ENCODE measurements around the gene TRNT1.

The TRNT1 gene

GRCh38 chr3:3178498-3179328, 52.0 kb downstream of the TRNT1 start:
- no peak for DNase-seq (ENCODE audit: low read depth)

DNA sequence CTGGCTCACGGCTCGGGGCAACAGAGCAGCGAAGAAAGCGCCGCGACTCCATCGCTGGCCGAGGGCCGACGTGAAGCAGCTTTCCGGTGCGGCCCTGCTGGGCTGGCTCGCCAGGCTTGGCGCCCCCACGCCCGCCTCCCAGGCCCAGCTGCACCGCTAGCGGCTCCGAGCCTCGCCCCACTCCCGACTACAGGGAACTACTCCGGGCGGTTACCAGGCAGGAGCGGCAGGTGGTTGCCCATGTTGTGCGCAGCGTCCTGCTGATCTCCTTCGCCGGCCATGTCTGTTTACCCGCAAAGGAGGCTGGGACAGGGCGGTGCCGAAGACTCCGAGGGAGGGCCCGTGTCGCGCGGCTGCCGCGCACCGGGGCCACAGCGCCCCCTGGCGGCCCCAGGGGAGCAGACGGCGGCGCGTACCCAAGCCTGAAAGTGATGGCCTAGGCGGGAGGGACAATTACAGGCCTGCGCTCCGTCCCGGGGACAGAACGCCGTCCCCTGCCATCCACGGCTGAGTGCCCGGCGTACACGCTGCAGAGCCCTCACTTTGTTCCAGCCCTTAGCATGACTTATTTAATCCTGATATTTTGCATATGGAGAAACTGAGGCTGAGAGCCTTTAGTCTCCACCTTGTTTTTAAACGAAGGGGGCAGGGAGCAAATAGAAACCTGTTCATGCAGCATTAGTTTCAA, 52.8 kb downstream of the TRNT1 start, which contains the start of gene CRBN:
TSS of gene CRBN (minus strand) at position 285 of the 688 bp plus-strand sequence. CDS start at position 281, 4 bp downstream.
- peak; percentile 29 for DNase-seq (ENCODE audit: low read depth)

DNA sequence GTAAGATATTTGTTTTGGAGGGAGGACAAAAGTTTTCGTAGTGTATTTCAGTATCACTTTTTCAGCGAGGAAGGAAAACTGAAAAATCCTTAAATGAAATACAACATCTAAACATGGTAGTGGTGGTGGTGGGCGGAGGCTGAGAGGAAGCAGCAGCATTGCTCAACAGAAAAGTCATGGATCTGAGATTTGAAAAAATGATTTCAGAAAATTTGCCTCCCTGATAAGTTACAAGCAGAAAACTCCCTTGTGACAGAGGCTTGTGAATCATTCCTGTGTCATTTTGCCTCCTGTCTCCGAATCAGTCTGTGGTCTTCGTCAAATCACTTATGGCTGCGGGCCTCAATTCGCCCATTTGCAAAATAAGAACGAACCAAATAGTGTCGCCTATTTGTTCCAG, 53.7 kb downstream of the TRNT1 start:
- DNase-seq (ENCODE audit: low read depth): no peak

DNA sequence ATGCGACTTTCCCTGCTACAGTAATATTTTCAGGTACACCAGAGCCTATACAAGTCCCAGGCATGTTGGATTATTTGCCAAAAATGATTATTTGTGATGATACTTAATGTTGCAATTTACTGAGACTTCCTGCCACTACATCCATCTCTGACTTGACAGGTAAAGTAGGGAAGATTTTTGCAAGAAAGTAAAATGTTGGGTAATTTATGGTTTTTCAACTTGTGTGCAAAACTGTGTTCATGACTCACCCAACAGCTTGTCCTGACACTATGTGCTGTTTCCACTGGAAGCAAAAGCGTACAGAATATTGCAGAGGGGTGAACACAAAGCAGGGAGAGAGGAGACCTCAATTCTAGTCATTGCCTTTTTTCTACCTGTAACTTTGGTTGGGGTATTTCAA, 58.1 kb downstream of the TRNT1 start:
- DNase-seq (ENCODE audit: low read depth): no peak

DNA sequence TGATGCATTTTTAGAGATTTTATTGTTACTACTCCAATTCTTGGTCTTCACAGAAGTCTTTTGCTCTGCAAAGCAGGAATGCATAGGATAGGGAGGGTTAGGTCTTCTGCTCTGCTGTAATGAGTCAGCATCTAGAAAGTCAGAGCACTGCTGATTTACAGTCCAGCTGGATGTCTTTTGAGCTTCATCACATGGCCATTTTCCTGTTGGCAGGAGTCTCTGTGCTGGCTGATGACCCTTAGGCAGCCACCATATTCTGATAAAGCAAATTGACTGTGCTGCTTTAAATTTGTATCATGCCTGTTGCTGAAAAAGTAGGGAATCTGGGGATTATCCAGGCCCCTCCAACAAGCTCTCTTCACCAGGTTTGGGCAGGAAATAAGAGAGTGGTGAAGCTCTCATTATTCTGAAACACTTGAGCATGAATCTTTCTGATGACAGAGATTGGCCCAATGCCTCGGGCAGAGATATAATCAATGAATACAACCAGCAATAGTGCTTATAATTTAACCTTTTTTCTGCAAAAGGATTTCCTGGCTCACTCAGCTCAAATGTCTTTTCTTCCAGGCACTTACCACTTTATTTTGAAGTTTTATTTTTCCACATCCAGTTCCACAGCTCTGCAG, 62.5 kb downstream of the TRNT1 start:
- DNase-seq (ENCODE audit: low read depth): peak; percentile 3

DNA sequence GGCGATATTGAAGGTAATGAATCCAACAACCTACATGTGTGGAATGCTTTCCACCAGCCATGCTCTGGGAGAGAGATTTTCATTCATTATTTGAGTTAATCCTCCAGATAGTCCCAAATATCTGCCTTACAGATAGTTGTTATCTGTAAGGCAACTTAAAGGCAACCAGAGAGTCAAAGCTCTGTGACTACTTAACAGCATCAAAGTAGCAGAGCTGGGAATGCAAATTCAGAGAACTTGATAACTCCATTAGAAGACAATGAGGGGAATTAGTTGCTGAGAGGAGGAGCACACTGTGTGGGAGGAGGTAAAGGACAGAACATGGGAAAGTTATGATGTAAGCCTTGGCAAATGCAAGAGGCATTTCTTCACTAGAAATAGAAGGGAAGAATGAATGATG, 63.2 kb downstream of the TRNT1 start:
- no peak for DNase-seq (ENCODE audit: low read depth)

- DNase-seq (ENCODE audit: low read depth): no peak
Measured at GRCh38 chr3:3191675-3192285, 65.0 kb downstream of the TRNT1 start.

GRCh38 chr3:3192286-3192675, 65.5 kb downstream of the TRNT1 start:
- no peak for DNase-seq (ENCODE audit: low read depth)

DNA sequence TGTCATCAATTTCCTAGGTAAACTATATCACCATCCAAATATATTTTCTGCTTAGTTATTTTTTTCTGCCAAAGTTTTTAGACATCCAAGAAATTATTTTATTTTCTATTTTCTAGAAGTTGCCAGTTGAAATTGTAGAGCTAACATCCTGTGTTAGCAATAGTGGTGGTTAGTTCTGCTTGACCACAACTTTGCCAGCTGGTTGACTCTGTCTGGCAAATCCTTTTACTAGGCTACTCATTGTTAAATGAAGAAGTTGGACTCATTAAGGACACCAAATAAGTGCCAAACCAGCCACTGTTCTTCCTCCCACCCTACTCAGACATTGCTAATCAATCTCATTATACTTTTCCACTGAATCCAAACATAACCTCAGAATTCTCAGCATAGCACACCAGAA, 68.1 kb downstream of the TRNT1 start:
- DNase-seq (ENCODE audit: low read depth): no peak

DNA sequence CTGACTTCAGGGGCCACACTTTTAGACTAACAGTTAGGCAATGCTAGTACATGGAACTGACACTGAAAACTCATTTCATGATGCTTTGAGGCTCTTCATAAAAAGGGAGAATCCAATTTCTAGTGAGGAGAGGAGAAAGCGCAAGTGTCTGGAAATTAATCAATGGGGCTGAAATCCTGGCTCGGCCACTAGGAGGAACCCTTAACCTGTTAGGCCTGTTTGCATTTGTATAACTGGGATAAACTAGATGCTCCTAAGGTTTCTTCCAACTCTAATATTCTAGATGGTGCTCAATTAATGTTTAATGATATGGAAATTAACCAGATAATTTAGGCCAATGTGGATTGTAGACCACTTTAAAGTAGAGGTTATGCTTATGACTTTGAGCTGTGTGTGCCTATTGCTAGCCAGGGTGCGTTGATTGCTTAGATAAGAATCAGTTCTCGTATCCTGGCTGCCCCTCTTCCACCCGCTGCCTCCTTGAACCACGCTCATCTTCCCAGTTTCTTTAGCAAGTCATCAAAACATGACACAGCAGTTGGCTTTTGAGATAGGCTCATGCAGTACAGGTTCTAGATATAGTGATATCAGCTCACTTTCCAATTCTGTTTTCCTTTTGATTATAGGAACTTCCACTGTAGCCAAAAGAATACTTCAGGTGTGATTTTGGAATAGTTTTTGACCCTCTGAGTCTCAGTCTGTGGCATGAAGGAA, 69.6 kb downstream of the TRNT1 start:
- no peak for DNase-seq (ENCODE audit: low read depth)
